NT2/D1 (cell line): ENCODE data around the gene LDHAL6B.
"Not testable (repeated sequence)": the region's sequence is repeated elsewhere in the genome, so short reads cannot be mapped to it uniquely, and the experiment has no call there.

Source experiments
- DNase-seq: peaks from one replicate; pipeline ENCODE4 v3.0.0-alpha.2; 2011; ENCODE audit warnings: low read depth, low spot score
- H3K27me3 ChIP-seq: 2 replicates; pipeline ENCODE4 v1.6.0; 2011; ENCODE audit warnings: mild to moderate bottlenecking; ENCODE audit not compliant: insufficient read length, insufficient read depth
- H3K36me3 ChIP-seq: 2 replicates; pipeline ENCODE4 v1.6.1; 2011; ENCODE audit warnings: mild to moderate bottlenecking, low read length, mixed read lengths; ENCODE audit not compliant: insufficient read depth, insufficient read length
- H3K4me1 ChIP-seq: 2 replicates; pipeline ENCODE4 v1.5.1; 2011; ENCODE audit not compliant: insufficient read depth, insufficient read length
- H3K4me3 ChIP-seq: 2 replicates; pipeline ENCODE4 v1.5.1; 2011; ENCODE audit warnings: low read depth; ENCODE audit not compliant: insufficient read length
- H3K9ac ChIP-seq: 2 replicates; pipeline ENCODE4 v1.6.0; 2011; ENCODE audit warnings: low read depth; ENCODE audit not compliant: insufficient read length
- H3K9me3 ChIP-seq: 2 replicates; pipeline ENCODE4 v1.5.1; 2011; ENCODE audit warnings: mild to moderate bottlenecking, low read length; ENCODE audit not compliant: insufficient read depth
- SUZ12 ChIP-seq: IDR thresholded peaks from 2 replicates; pipeline ENCODE4 v1.6.1; 2011; ENCODE audit not compliant: insufficient read length, insufficient read depth; ENCODE audit errors: extremely low read depth
- YY1 ChIP-seq: IDR thresholded peaks from 2 replicates; pipeline ENCODE4 v1.6.1; 2011; ENCODE audit not compliant: insufficient read length, insufficient read depth
- ZNF274 ChIP-seq: IDR thresholded peaks from 2 replicates; pipeline ENCODE4 v1.6.1; 2011; ENCODE audit warnings: mild to moderate bottlenecking, low read depth, low read length

The LDHAL6B gene

DNA sequence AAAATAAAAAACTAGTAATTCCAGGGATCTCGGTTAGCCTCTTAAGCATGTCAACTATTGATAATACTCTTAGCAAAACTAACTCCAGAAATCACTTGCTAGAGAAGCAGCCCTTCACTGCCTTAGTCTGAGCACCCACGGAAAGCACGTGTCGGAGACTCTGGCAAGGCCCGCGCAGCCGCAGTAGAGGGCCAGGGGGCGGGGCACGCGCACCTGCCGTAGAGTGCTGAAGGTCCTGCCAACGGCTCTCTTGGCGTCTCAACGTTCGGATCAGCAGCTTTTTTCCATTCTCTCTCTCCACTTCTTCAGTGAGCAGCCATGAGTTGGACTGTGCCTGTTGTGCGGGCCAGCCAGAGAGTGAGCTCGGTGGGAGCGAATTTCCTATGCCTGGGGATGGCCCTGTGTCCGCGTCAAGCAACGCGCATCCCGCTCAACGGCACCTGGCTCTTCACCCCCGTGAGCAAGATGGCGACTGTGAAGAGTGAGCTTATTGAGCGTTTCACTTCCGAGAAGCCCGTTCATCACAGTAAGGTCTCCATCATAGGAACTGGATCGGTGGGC, at the start of gene LDHAL6B:
Gene LDHAL6B, plus strand, starts transcription at position 221 of the 561 bp plus-strand sequence. Its CDS starts 98 bp downstream, at position 319.
- Histone ChIP-seq H3K36me3 (peaks cover 74% of the 10 kb centered on the region), H3K9ac (no peak within 1 kb of the TSS), H3K4me3 (no peak within 1 kb of the TSS), H3K4me1 (no peaks in the 10 kb centered on the region), H3K9me3 (no peaks in the 10 kb centered on the region), H3K27me3 (no peaks in the 10 kb centered on the region)
- no peak for TF ChIP-seq ZNF274
- TF ChIP-seq YY1, result no peak
- DNase-seq, result no peak

DNA sequence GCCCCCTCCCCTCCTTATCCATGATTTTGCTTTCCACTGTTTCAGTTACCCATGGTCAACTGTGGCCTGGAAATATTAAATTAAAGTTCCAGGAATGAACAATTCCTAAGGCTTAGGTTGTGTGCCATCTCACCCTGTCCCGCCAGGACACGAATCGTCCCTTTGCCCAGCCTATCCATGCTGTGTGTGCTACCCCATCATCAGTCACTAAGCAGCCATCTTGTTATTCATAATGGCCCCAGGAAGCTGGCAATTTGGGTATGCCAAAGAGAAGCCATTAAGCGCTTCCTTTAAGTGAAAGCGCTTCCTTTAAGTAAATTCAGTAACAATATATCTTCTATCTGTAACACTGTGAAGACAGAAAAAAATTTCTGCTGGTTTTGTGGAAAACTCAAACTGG, 49.2 kb upstream of the LDHAL6B start:
- Histone ChIP-seq H3K36me3 (peaks cover 74% of the 10 kb centered on the region), H3K27me3 (no peaks in the 10 kb centered on the region), H3K4me1 (no peaks in the 10 kb centered on the region), H3K4me3 (no peak overlapping the region), H3K9me3 (no peaks in the 10 kb centered on the region), H3K9ac (no peak overlapping the region)
- DNase-seq, result no peak
- TF ChIP-seq YY1, result no peak
- TF ChIP-seq SUZ12, result no peak
- no peak for TF ChIP-seq ZNF274

DNA sequence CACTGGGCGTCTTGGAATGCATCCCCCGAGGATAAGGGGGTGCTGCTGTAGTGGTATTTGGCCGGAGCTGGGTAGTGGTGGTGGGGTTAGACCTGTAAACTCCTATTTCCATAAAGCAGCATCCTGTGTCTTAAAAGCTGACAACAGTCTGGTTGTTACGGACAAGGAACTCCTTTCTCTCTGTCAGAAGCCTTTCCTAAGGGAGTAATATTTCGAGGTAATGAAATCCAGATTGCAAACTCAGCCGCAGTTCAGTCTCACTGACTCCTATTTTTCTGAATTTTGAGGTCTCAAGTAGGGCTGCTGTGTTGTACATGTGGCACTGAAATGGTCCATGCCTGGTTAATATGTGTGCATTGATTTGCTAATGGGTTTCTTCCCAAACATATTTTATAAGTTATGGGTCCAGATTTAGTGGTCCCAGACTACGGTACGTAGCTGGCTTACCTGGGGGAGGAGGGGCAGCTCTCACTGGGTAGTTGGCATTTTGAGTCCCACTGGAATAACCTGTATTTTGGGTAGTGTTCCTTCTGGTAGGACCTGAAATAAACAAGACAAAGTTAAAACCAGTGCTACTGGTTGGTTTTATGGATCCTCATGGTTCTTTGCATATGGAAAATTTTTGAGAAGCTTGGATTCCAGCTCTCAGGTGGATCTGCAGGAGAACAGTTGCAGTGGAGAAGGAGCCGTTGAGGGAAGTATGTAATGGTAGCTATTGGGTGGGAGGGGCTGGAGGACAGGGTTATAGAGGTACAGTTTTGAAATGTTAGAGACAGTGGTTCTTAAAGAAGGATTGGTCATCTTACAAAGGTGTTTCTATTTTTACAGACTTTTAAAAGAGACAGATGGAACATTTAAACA, 48.6 kb upstream of the LDHAL6B start:
- DNase-seq, result no peak
- H3K36me3 ChIP-seq, result peaks cover 74% of the 10 kb centered on the region
- no peaks in the 10 kb centered on the region for H3K4me1 ChIP-seq
- H3K9me3 ChIP-seq, result no peaks in the 10 kb centered on the region
- H3K9ac ChIP-seq, result no peak overlapping the region
- no peak for TF ChIP-seq SUZ12
- no peak for TF ChIP-seq YY1
- no peak for TF ChIP-seq ZNF274
- H3K4me3 ChIP-seq, result no peak overlapping the region
- H3K27me3 ChIP-seq, result no peaks in the 10 kb centered on the region

DNA sequence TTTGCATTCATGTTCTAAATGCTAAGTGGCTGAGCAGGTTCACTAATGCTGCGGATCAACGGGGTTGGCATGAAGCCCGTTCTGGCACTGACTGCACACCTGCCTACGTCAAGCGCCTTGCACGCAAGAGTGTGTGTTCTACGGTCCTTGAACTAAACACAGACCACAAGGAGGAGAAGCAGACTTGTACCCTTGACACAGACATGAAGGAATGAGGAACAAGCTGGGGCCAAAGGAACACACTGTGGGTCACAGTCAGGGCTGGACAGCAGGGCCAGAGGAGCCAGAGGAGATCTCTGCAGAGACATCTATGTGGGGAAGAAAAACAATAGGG, 48.0 kb upstream of the LDHAL6B start:
- no peaks in the 10 kb centered on the region for H3K9me3 ChIP-seq
- no peak for DNase-seq
- no peak overlapping the region for H3K9ac ChIP-seq
- H3K36me3 ChIP-seq, result peaks cover 68% of the 10 kb centered on the region
- H3K4me3 ChIP-seq, result no peak overlapping the region
- no peaks in the 10 kb centered on the region for H3K4me1 ChIP-seq
- H3K27me3 ChIP-seq, result no peaks in the 10 kb centered on the region
- TF ChIP-seq SUZ12 (no peak), ZNF274 (no peak), YY1 (no peak)

DNA sequence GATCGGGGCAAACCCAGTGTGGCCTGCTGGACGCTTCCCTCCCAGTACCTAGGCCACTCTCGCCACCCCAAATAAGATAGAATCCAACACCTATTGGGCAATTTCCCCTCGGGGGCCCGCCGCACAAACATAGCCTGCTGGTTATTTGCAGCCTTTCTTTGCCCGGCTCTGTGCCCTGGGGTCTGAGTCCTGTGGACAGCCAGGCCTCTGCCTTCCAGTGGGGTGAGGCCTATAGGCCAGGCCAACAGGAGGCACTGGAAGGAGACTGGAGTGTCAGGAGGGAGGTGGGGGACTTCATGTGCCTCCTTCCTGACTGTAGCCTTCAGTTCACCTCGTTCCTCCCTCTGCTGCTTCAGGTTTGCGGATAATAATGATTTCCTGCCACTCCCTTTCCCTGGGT, 47.4 kb upstream of the LDHAL6B start:
- H3K27me3 ChIP-seq, result no peaks in the 10 kb centered on the region
- H3K9me3 ChIP-seq, result no peaks in the 10 kb centered on the region
- no peak overlapping the region for H3K4me3 ChIP-seq
- no peak overlapping the region for H3K9ac ChIP-seq
- peaks cover 63% of the 10 kb centered on the region for H3K36me3 ChIP-seq
- DNase-seq, result no peak
- TF ChIP-seq YY1 (no peak), ZNF274 (no peak), SUZ12 (no peak)
- H3K4me1 ChIP-seq, result no peaks in the 10 kb centered on the region

DNA sequence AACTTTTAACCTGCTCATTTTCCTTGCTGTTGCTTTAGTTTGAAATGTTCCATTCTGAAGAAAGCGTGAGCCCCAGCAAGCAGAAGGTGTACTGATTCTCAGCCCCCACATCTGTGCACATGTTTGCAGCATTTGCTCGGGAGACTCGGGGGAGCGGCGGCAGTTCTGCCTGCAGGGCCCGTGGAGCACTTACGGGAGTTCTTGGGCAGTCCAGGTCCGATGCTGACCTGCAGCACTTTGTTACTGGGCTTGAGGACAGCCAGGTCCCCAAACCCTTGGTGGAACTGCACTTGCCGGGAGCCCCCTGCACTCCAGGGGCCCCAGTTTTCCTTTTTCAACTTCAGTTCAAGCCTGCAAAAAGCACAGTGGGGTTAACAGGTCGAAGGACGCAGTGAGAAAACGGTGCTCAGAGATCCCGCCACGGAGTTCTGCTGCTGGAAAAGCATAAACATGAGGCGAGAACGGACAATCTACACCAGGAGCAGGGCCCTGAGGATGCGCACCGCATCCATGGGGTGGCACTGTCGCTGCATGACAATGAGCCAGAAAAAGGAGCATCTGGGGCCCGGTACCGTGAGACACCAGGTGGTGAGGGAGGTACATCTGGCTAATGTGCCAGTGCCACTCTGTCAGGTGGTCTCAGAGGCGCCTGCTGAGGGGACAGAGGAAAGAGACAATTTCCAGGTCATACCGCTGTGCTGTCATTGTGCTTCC, 45.6 kb upstream of the LDHAL6B start:
- no peak overlapping the region for H3K4me3 ChIP-seq
- H3K36me3 ChIP-seq, result peaks cover 65% of the 10 kb centered on the region
- H3K9me3 ChIP-seq, result no peaks in the 10 kb centered on the region
- H3K27me3 ChIP-seq, result no peaks in the 10 kb centered on the region
- TF ChIP-seq SUZ12 (no peak), YY1 (no peak), ZNF274 (no peak)
- H3K4me1 ChIP-seq, result no peaks in the 10 kb centered on the region
- no peak for DNase-seq
- no peak overlapping the region for H3K9ac ChIP-seq

DNA sequence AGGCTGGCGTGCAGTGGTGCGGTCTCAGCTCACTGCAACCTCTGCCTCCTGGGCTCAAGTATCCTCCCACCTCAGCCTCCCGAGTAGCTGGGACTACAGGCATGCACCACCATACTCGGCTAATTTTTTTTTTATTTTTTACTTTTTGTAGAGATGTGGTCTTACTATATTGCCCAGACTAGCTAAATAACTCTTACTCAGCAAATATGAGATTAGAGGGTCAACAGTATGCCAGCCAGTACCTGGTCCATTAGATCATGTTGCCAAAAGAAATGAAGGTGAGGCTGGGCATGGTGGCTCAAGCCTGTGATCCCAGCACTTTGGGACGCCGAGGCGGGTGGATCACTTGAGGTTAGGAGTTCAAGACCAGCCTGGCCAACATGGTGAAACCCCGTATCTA, 44.6 kb upstream of the LDHAL6B start:
- H3K36me3 ChIP-seq, result peaks cover 62% of the 10 kb centered on the region
- not testable (repeated sequence) for H3K9ac ChIP-seq, H3K4me3 ChIP-seq, H3K27me3 ChIP-seq, DNase-seq, H3K4me1 ChIP-seq, H3K9me3 ChIP-seq
